Trophoblast cell (in vitro differentiated cells and primary cell): ENCODE data around the gene EIF2A.

Experiments
- DNase-seq, 2 donors: peaks; one replicate each; pipeline ENCODE4 v3.0.0-alpha.2; 2016
- H2AFZ ChIP-seq: 2 replicates; pipeline ENCODE4 v1.6.1; 2013; ENCODE audit warnings: low read length, moderate library complexity, mild to moderate bottlenecking; ENCODE audit not compliant: insufficient read depth, poor library complexity
- H2AK5ac ChIP-seq: 2 replicates; pipeline ENCODE4 v1.6.1; 2013; ENCODE audit warnings: mild to moderate bottlenecking, low read length
- H2BK120ac ChIP-seq: 2 replicates; pipeline ENCODE4 v1.6.1; 2013; ENCODE audit warnings: low read length, mild to moderate bottlenecking, moderate library complexity; ENCODE audit not compliant: insufficient read depth, poor library complexity
- H2BK12ac ChIP-seq: 2 replicates; pipeline ENCODE4 v1.6.1; 2013; ENCODE audit warnings: mild to moderate bottlenecking, low read length, moderate library complexity
- H2BK5ac ChIP-seq: 2 replicates; pipeline ENCODE4 v1.6.1; 2013; ENCODE audit warnings: low read length, low read depth, moderate library complexity, mild to moderate bottlenecking; ENCODE audit not compliant: poor library complexity
- H3K14ac ChIP-seq: 2 replicates; pipeline ENCODE4 v1.6.1; 2013; ENCODE audit warnings: mild to moderate bottlenecking, low read length
- H3K18ac ChIP-seq: 2 replicates; pipeline ENCODE4 v1.6.1; 2013; ENCODE audit warnings: mild to moderate bottlenecking, low read length
- H3K23ac ChIP-seq: 2 replicates; pipeline ENCODE4 v1.6.1; 2013; ENCODE audit warnings: low read length
- H3K27ac ChIP-seq: 2 replicates; pipeline ENCODE4 v1.5.1; 2013; ENCODE audit warnings: low read depth, mild to moderate bottlenecking, inconsistent platforms, low read length, moderate library complexity
- H3K27me3 ChIP-seq: 2 replicates; pipeline ENCODE4 v1.6.1; 2013; ENCODE audit warnings: inconsistent platforms, mild to moderate bottlenecking, low read length, moderate library complexity; ENCODE audit not compliant: insufficient read depth
- H3K36me3 ChIP-seq, 2 experiments: 1 replicate in 1 of 2; 2 replicates in 1 of 2; pipeline ENCODE4 v1.6.1; 2013; ENCODE audit warnings: low read length in 2 of 2, mild to moderate bottlenecking in 2 of 2, moderate library complexity in 1 of 2; ENCODE audit not compliant: insufficient read depth in 2 of 2, control insufficient read depth in 1 of 2
- H3K4ac ChIP-seq: 2 replicates; pipeline ENCODE4 v1.6.1; 2013; ENCODE audit warnings: low read depth, mild to moderate bottlenecking, low read length, moderate library complexity
- H3K4me1 ChIP-seq, 2 experiments: 1 replicate in 1 of 2; 2 replicates in 1 of 2; pipeline ENCODE4 v1.6.1; 2013; ENCODE audit warnings: low read length in 2 of 2, mild to moderate bottlenecking in 2 of 2, moderate library complexity in 1 of 2; ENCODE audit not compliant: insufficient read depth in 2 of 2, control insufficient read depth in 1 of 2
- H3K4me2 ChIP-seq: 2 replicates; pipeline ENCODE4 v1.6.1; 2013; ENCODE audit warnings: inconsistent platforms, mild to moderate bottlenecking, low read length, moderate library complexity
- H3K4me3 ChIP-seq: 2 replicates; pipeline ENCODE4 v1.5.1; 2013; ENCODE audit warnings: mild to moderate bottlenecking, low read depth, low read length, inconsistent platforms
- H3K79me1 ChIP-seq: one replicate; pipeline ENCODE4 v1.6.1; 2013; ENCODE audit warnings: low read length
- H3K79me2 ChIP-seq: 2 replicates; pipeline ENCODE4 v1.6.1; 2013; ENCODE audit warnings: low read length, mild to moderate bottlenecking; ENCODE audit not compliant: control insufficient read depth, insufficient read depth, poor library complexity
- H3K9ac ChIP-seq: 2 replicates; pipeline ENCODE4 v1.6.1; 2013; ENCODE audit warnings: mild to moderate bottlenecking, low read length
- H3K9me3 ChIP-seq: 2 replicates; pipeline ENCODE4 v1.6.1; 2013; ENCODE audit warnings: low read depth, mild to moderate bottlenecking, control low read depth, inconsistent platforms, low read length; ENCODE audit not compliant: insufficient read depth
- H4K12ac ChIP-seq: 2 replicates; pipeline ENCODE4 v1.6.1; 2013; ENCODE audit warnings: low read depth, mild to moderate bottlenecking, low read length, moderate library complexity
- H4K8ac ChIP-seq: 2 replicates; pipeline ENCODE4 v1.6.1; 2013; ENCODE audit warnings: low read depth, mild to moderate bottlenecking, low read length, moderate library complexity
- H4K91ac ChIP-seq: one replicate; pipeline ENCODE4 v1.6.1; 2013; ENCODE audit warnings: low read depth, mild to moderate bottlenecking, low read length, moderate library complexity
- WGBS: extraction: QIAGEN DNeasy Blood & Tissue Kit; methylation state at CpG from one replicate; pipeline ENCODE4 v1.1.7; 2013; ENCODE audit warnings: missing lambda C conversion rate; ENCODE audit not compliant: insufficient read length, insufficient coverage; ENCODE audit errors: extremely low coverage; 5-methylcytosine and 5-hydroxymethylcytosine counted together

The EIF2A gene

GRCh38 chr3:150589759-150590158 lies 43.2 kb downstream of the EIF2A start:
- no peak overlapping the region for H2BK120ac ChIP-seq
- no CpG with 5 or more reads among the region's 6 CpGs for WGBS
- H4K12ac ChIP-seq: no peak overlapping the region
- H3K36me3 ChIP-seq: peaks cover 8 to 11% of the 10 kb centered on the region in 2 experiments
- H2AFZ ChIP-seq: no peak overlapping the region
- no peaks in the 10 kb centered on the region for H3K79me1 ChIP-seq
- no peak overlapping the region for H2AK5ac ChIP-seq
- H3K4me2 ChIP-seq: no peak overlapping the region
- H3K9ac ChIP-seq: no peak overlapping the region
- H3K14ac ChIP-seq: no peak overlapping the region
- no peak overlapping the region for H3K4me3 ChIP-seq
- H3K27me3 ChIP-seq: no peaks in the 10 kb centered on the region
- H3K23ac ChIP-seq: no peak overlapping the region
- H3K27ac ChIP-seq: no peak overlapping the region
- H2BK5ac ChIP-seq: no peak overlapping the region
- H3K4ac ChIP-seq: no peak overlapping the region
- H4K91ac ChIP-seq: no peak overlapping the region
- no peak overlapping the region for H4K8ac ChIP-seq
- H2BK12ac ChIP-seq: no peak overlapping the region
- no peaks in the 10 kb centered on the region for H3K79me2 ChIP-seq
- no peak for DNase-seq
- no peaks in the 10 kb centered on the region for H3K9me3 ChIP-seq
- no peak overlapping the region for H3K18ac ChIP-seq
- H3K4me1 ChIP-seq: no peaks in the 10 kb centered on the region

GRCh38 chr3:150594150-150594549 lies 47.6 kb downstream of the EIF2A start:
- Histone ChIP-seq H3K9me3 (no peaks in the 10 kb centered on the region), H4K91ac (no peak overlapping the region), H3K14ac (no peak overlapping the region), H3K9ac (no peak overlapping the region), H3K79me2 (peaks cover 2% of the 10 kb centered on the region), H2BK120ac (no peak overlapping the region), H3K79me1 (peaks cover 8% of the 10 kb centered on the region), H2BK12ac (no peak overlapping the region), H3K27me3 (no peaks in the 10 kb centered on the region), H3K4me1 (peaks cover 6 to 9% of the 10 kb centered on the region in 2 experiments), H3K4me2 (no peak overlapping the region), H3K18ac (no peak overlapping the region), H4K12ac (no peak overlapping the region), H3K4me3 (no peak overlapping the region), H2AK5ac (no peak overlapping the region), H4K8ac (no peak overlapping the region), H3K36me3 (peaks cover 0 to 2% of the 10 kb centered on the region in 2 experiments), H3K23ac (no peak overlapping the region), H2BK5ac (no peak overlapping the region), H2AFZ (no peak overlapping the region), H3K27ac (no peak overlapping the region), H3K4ac (no peak overlapping the region)
- DNase-seq: no peak
- 100% methylated on average over 1 of the region's 4 CpGs for WGBS

- H3K18ac ChIP-seq: no peak overlapping the region
- H3K27ac ChIP-seq: no peak overlapping the region
- H3K27me3 ChIP-seq: no peaks in the 10 kb centered on the region
- peaks cover 14 to 16% of the 10 kb centered on the region in 2 experiments for H3K4me1 ChIP-seq
- DNase-seq: no peak
- H3K14ac ChIP-seq: no peak overlapping the region
- H2BK5ac ChIP-seq: no peak overlapping the region
- no peak overlapping the region for H3K4me2 ChIP-seq
- WGBS: no CpG with 5 or more reads among the region's 4 CpGs
- H4K8ac ChIP-seq: no peak overlapping the region
- peaks cover 3% of the 10 kb centered on the region for H3K79me2 ChIP-seq
- peaks cover 0 to 2% of the 10 kb centered on the region in 2 experiments for H3K36me3 ChIP-seq
- H3K4ac ChIP-seq: no peak overlapping the region
- no peak overlapping the region for H3K23ac ChIP-seq
- H3K9ac ChIP-seq: no peak overlapping the region
- peaks cover 14% of the 10 kb centered on the region for H3K79me1 ChIP-seq
- H4K91ac ChIP-seq: peak overlapping the region; percentile 47
- no peak overlapping the region for H4K12ac ChIP-seq
- H3K9me3 ChIP-seq: no peaks in the 10 kb centered on the region
- H2AK5ac ChIP-seq: no peak overlapping the region
- H2BK120ac ChIP-seq: no peak overlapping the region
- H3K4me3 ChIP-seq: no peak overlapping the region
- no peak overlapping the region for H2AFZ ChIP-seq
- no peak overlapping the region for H2BK12ac ChIP-seq
Measured at GRCh38 chr3:150597646-150598045, 51.1 kb downstream of the EIF2A start.

- Histone ChIP-seq H4K12ac (no peak overlapping the region), H3K27me3 (no peaks in the 10 kb centered on the region), H3K23ac (no peak overlapping the region), H3K4me3 (no peak overlapping the region), H3K9ac (no peak overlapping the region), H2AK5ac (peak overlapping the region; percentile 13), H4K91ac (peak overlapping the region; percentile 41), H3K14ac (no peak overlapping the region), H2AFZ (no peak overlapping the region), H2BK12ac (no peak overlapping the region), H3K4me2 (peak overlapping the region; percentile 55), H3K4ac (no peak overlapping the region), H3K18ac (no peak overlapping the region), H2BK5ac (peak overlapping the region; percentile 29), H4K8ac (no peak overlapping the region), H3K4me1 (peaks cover 14 to 16% of the 10 kb centered on the region in 2 experiments), H3K27ac (peak overlapping the region; percentile 87), H3K9me3 (no peaks in the 10 kb centered on the region), H3K79me1 (peaks cover 23% of the 10 kb centered on the region), H2BK120ac (peak overlapping the region; percentile 48), H3K36me3 (no peaks in the 10 kb centered on the region), H3K79me2 (peaks cover 14% of the 10 kb centered on the region)
- DNase-seq: peak; percentile 85
- WGBS: no CpG with 5 or more reads among the region's 4 CpGs
Measured at GRCh38 chr3:150599611-150600297, 53.2 kb downstream of the EIF2A start.
